H1 (cell line): ENCODE measurements around the gene THAP5. TPM values are rescaled to one million over a fixed set of nuclear protein-coding genes. Genes with fewer than 3 reads are reported as not detected.

Source experiments
- ATF2 ChIP-seq: IDR thresholded peaks from 2 replicates; pipeline ENCODE4 v1.6.1; 2012; ENCODE audit warnings: low read length, inconsistent platforms
- CEBPB ChIP-seq: IDR thresholded peaks from 2 replicates; pipeline ENCODE4 v1.6.1; 2012; ENCODE audit warnings: low read depth, low read length
- EZH2 ChIP-seq: fragments of 200-600 bp; sonication (generic); IDR thresholded peaks from 2 replicates; pipeline ENCODE4 v1.7.1; 2012; ENCODE audit warnings: low read depth, mild to moderate bottlenecking, moderate library complexity, low read length, inconsistent platforms; ENCODE audit not compliant: severe bottlenecking
- FOSL1 ChIP-seq: IDR thresholded peaks from 2 replicates; pipeline ENCODE4 v1.6.1; 2011; ENCODE audit warnings: mild to moderate bottlenecking, low read depth, low read length, moderate library complexity; ENCODE audit not compliant: insufficient read depth
- GABPA ChIP-seq: IDR thresholded peaks from 2 replicates; pipeline ENCODE4 v1.6.1; 2011; ENCODE audit warnings: mild to moderate bottlenecking, low read length, moderate library complexity, borderline replicate concordance; ENCODE audit not compliant: insufficient read depth
- HDAC2 ChIP-seq, 2 experiments: fragments of 300-600 bp in 1 of 2; sonication (generic) in 1 of 2; IDR thresholded peaks; 2 replicates each; pipeline ENCODE4 v1.6.1; 2011 to 2012; ENCODE audit warnings: low read depth in 2 of 2, low read length in 2 of 2, mild to moderate bottlenecking in 2 of 2, moderate library complexity in 2 of 2, borderline replicate concordance in 1 of 2, inconsistent platforms in 1 of 2
- KDM4A ChIP-seq: IDR thresholded peaks from one replicate; pipeline ENCODE4 v1.7.1; 2012; ENCODE audit warnings: low read depth, mild to moderate bottlenecking, moderate library complexity, low read length, inconsistent platforms; ENCODE audit not compliant: severe bottlenecking
- KDM5A ChIP-seq: fragments of 200-600 bp; IDR thresholded peaks from 2 replicates; pipeline ENCODE4 v1.7.1; 2012; ENCODE audit warnings: mild to moderate bottlenecking, low read length, inconsistent platforms, mixed read lengths
- PHF8 ChIP-seq: fragments of 200-600 bp; sonication (generic); conservative IDR thresholded peaks from 2 replicates; pipeline ENCODE4 v1.7.1; 2012; ENCODE audit warnings: low read depth, mild to moderate bottlenecking, inconsistent platforms, low read length, moderate library complexity
- POLR2A ChIP-seq, 2 experiments: IDR thresholded peaks; 1 replicate in 1 of 2; 2 replicates in 1 of 2; pipeline ENCODE4 v1.6.1; 2011; ENCODE audit warnings: low read depth in 2 of 2, low read length in 2 of 2, mild to moderate bottlenecking in 2 of 2; ENCODE audit errors: control extremely low read depth in 1 of 2
- POU5F1 ChIP-seq: IDR thresholded peaks from 2 replicates; pipeline ENCODE4 v1.6.1; 2011; ENCODE audit warnings: low read depth, mild to moderate bottlenecking, low read length, moderate library complexity
- RFX5 ChIP-seq: IDR thresholded peaks from 2 replicates; pipeline ENCODE4 v1.6.1; 2011; ENCODE audit warnings: low read depth, low read length, improper control_type of control experiment, borderline replicate concordance
- SAP30 ChIP-seq: fragments of 300-600 bp; sonication (generic); IDR thresholded peaks from 2 replicates; pipeline ENCODE4 v1.7.1; 2012; ENCODE audit warnings: low read length, moderate library complexity, mild to moderate bottlenecking, inconsistent platforms; ENCODE audit not compliant: insufficient read depth, insufficient replicate concordance
- SIN3A ChIP-seq, 2 experiments: IDR thresholded peaks in 1 of 2; conservative IDR thresholded peaks in 1 of 2; 2 replicates each; pipeline ENCODE4 v1.6.1; 2011 to 2012; ENCODE audit warnings: low read length in 2 of 2, improper control_type of control experiment in 1 of 2, low read depth in 1 of 2, mild to moderate bottlenecking in 1 of 2
- SIRT6 ChIP-seq: IDR thresholded peaks from one replicate; pipeline ENCODE4 v1.7.1; 2012; ENCODE audit warnings: low read length, inconsistent platforms
- SP2 ChIP-seq: IDR thresholded peaks from 2 replicates; pipeline ENCODE4 v1.6.1; 2012; ENCODE audit warnings: mild to moderate bottlenecking, low read length, inconsistent platforms
- SRF ChIP-seq: IDR thresholded peaks from 2 replicates; pipeline ENCODE4 v1.6.1; 2011; ENCODE audit warnings: mild to moderate bottlenecking, low read depth, low read length, moderate library complexity
- SUZ12 ChIP-seq: fragments of 200-600 bp; sonication (generic); IDR thresholded peaks from 2 replicates; pipeline ENCODE4 v1.6.1; 2012; ENCODE audit warnings: mild to moderate bottlenecking, inconsistent platforms, low read length, moderate library complexity, mixed read lengths
- TCF12 ChIP-seq: IDR thresholded peaks from 2 replicates; pipeline ENCODE4 v1.6.1; 2011; ENCODE audit warnings: low read depth, mild to moderate bottlenecking, low read length
- YY1 ChIP-seq: IDR thresholded peaks from 2 replicates; pipeline ENCODE4 v1.6.1; 2011; ENCODE audit warnings: low read depth, mild to moderate bottlenecking, low read length
- polyA plus RNA-seq, 7 experiments: library from polyadenylated mRNA; depleted of rRNA in 3 of 7; stranded (reverse) in 5 of 7; unstranded in 2 of 7; fragments of >200 nt in 5 of 7; fragments of 200-250 nt in 2 of 7; gene quantifications; 1 replicate in 5 of 7; 2 replicates in 1 of 7; 4 replicates in 1 of 7; pipeline versions ENCODE4 v1.2.1 to v1.2.3, GENCODE V29; 2011 to 2013; ENCODE audit warnings: missing spikeins in 2 of 7, mixed read lengths in 2 of 7
- total RNA-seq: library from RNA; stranded (reverse); fragmentation: NEBNext Ultra II Directional; extraction: Animal tissue kit (Norgen Biotek cat#: 25700); gene quantifications from 2 replicates; pipeline ENCODE4 v1.2.1, GENCODE V29; 2021

THAP5 gene
- total and polyA plus RNA-seq, 2 of the 8 experiments (the other 6 are each of a cell fraction or from before 2014, with no cell fraction given): 3.9 to 24.2 TPM

DNA sequence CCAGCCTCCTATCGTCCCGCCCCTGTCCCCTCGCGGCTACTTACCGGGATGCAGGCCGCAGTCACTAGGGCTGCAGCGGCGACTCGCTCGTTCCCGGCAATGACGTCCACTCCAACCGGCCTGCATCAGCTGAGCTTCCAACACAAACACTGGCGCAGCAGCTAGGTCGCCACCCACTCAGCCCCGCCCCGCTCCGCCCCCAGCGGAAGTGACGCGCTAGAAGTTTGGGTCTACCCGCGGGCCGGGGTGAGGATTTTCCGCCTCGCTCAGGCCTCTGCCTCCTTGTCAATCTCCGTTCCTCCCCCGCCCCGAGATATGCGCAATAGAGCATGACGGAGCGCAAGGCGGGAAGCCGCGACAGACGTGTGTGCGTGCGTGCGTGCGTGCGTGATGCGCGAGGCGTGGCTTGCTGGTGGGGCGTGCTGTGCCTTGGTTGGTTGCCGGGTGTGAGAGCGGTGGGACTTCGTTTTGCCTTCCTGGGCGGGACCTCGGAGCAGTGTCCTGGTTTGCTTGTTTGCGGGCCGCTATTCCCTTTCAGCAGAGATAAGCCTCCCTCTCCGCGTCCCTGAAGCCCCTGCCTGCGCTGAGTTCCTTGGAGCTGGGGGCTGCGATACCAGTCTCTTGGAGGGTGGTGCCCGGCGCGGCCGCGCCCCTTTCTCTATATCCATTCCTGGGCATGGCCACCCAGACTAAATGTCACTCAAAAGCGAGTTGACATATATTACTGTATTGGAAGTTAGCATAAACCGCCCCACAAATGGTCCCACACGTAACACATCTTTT lies 43.3 kb downstream of the THAP5 start, which contains the start of gene PNPLA8 (continued):
- no peak for TF ChIP-seq RFX5
- 0 out of 2 replicates have a peak, but pooled peaks have one; percentile 4 for TF ChIP-seq SRF
- TF ChIP-seq KDM4A: peak; percentile 70
- TF ChIP-seq SIRT6: no peak
- no peak; the same call in none of the 2 replicates for TF ChIP-seq PHF8
- TF ChIP-seq SUZ12: no peak
- no peak; the same call in 1 of the 2 replicates for TF ChIP-seq GABPA
- no peak for TF ChIP-seq ATF2
- TF ChIP-seq EZH2: no peak
- no peak for TF ChIP-seq POU5F1
- TF ChIP-seq YY1: no peak
- TF ChIP-seq SP2: no peak
- no peak for TF ChIP-seq KDM5A
- peak; percentile 86 to 91; a peak in 2 of 4 replicates for TF ChIP-seq SIN3A (conservative IDR thresholded peaks at IDR 0.05 in 1 of 2, IDR thresholded peaks at IDR 0.05 in 1 of 2; ENCODE audit: low read depth in 1 of 2, low read length in 2 of 2)
- peak; percentile 70 to 92 for TF ChIP-seq POLR2A (IDR thresholded peaks at IDR 0.05; ENCODE audit: control extremely low read depth in 1 of 2, low read depth in 2 of 2, low read length in 2 of 2)
- peak; percentile 86 for TF ChIP-seq SAP30
- peak; percentile 73 for TF ChIP-seq CEBPB
- TF ChIP-seq FOSL1: no peak
- no peak for TF ChIP-seq TCF12
- TF ChIP-seq HDAC2 (IDR thresholded peaks at IDR 0.05; ENCODE audit: borderline replicate concordance in 1 of 2, low read depth in 2 of 2, low read length in 2 of 2): peak in 1 of 2 experiments; percentile 79; a peak in 2 of 4 replicates
